ENCODE measurements around the gene ENOX1.

Gene ENOX1

GRCh38 chr13:43221611-43222010 lies 565.2 kb downstream of the ENOX1 start:
- no peak for DNase-seq (ENCODE audit: low read depth)
- TF ChIP-seq, protein P1, sequence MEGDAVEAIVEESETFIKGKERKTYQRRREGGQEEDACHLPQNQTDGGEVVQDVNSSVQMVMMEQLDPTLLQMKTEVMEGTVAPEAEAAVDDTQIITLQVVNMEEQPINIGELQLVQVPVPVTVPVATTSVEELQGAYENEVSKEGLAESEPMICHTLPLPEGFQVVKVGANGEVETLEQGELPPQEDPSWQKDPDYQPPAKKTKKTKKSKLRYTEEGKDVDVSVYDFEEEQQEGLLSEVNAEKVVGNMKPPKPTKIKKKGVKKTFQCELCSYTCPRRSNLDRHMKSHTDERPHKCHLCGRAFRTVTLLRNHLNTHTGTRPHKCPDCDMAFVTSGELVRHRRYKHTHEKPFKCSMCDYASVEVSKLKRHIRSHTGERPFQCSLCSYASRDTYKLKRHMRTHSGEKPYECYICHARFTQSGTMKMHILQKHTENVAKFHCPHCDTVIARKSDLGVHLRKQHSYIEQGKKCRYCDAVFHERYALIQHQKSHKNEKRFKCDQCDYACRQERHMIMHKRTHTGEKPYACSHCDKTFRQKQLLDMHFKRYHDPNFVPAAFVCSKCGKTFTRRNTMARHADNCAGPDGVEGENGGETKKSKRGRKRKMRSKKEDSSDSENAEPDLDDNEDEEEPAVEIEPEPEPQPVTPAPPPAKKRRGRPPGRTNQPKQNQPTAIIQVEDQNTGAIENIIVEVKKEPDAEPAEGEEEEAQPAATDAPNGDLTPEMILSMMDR (conservative IDR thresholded peaks at IDR 0.05; ENCODE audit: low read length), result no peak
- no peak overlapping the region for H3K4me3 ChIP-seq (ENCODE audit: low read length)

DNA sequence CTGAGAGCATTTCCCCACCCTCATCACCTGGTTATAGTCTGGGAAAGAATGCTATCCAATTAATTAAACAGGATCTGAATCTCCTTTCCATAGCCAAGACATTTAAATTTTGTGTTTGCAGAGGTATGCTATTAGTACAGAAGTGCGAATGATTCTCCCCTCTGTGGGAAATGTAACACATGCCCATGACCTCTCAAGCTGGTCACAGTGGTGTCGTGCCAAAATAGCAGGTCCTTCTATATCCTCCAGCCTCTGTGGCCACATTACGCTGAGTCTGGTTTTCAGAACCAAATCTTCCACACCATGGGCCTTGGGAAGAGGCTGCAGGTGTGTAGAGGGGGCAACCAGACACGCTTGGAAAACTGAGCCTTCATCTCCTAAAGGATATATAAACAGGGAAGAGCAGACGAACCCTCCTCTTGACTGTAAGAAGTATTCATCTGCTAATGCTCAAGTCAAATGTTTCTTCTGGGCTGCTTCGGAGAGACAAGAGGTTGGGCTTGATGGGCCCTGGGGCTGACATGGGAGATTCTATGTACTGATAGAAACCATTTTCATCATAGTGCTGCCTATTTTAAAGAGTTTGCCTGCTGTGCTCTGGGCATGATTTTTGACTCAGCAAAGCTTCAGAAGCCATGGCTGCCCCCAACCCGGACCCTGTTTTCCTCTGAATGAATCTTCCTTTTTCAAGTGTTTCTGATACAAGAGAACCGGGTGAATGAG lies 565.7 kb downstream of the ENOX1 start:
- H3K4me3 ChIP-seq (ENCODE audit: low read length), result no peak overlapping the region
- no peak for DNase-seq (ENCODE audit: low read depth)
- TF ChIP-seq, protein P1 (conservative IDR thresholded peaks at IDR 0.05; ENCODE audit: low read length), result no peak

GRCh38 chr13:43214124-43214523 lies 572.6 kb downstream of the ENOX1 start:
- TF ChIP-seq, protein P1 (conservative IDR thresholded peaks at IDR 0.05; ENCODE audit: low read length), result no peak
- H3K4me3 ChIP-seq (ENCODE audit: low read length), result no peak overlapping the region
- DNase-seq (ENCODE audit: low read depth), result no peak

DNA sequence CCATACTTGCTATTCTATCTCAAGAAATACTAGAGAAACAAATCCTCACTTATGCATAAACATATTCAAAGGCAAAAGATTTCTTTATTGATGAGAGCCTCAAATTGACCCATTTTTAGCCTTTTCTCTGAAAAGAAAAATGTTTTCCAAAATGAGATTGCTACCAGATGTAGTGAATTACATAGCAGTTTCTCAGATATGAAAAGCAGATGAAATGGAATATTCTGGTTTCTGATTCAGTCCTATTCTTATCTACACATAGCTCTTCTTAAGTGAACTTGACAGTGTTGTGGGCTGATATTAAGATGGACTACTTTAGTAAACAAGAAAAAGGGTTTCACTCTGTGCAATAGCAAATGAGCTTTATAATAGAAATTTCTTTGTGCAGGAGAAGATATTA lies 579.9 kb downstream of the ENOX1 start:
- TF ChIP-seq, protein P1 (conservative IDR thresholded peaks at IDR 0.05; ENCODE audit: low read length), result no peak
- no peak overlapping the region for H3K4me3 ChIP-seq (ENCODE audit: low read length)
- peak; percentile 25 for DNase-seq (ENCODE audit: low read depth)

DNA sequence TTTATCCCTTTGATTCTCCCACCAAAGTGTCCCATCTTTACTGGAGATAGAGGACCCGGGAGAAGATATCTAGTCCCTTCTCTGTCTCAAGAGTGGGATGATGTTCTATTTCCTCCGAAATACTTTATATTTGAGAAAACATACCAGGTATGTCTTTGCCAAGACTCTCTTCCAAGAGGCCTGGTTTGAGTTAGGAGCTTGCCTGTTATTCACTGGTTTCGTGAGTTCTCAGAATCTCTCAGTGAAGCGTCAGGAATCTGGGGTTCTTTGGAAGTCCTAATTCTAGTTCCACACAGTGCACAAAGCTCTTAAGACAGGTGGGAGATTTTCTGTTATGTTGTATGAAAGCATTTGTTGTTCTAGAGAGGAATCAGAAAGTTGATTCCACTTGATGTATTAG lies 581.4 kb downstream of the ENOX1 start:
- peak; percentile 51 for DNase-seq (ENCODE audit: low read depth)
- no peak overlapping the region for H3K4me3 ChIP-seq (ENCODE audit: low read length)
- TF ChIP-seq, protein P1 (conservative IDR thresholded peaks at IDR 0.05; ENCODE audit: low read length), result no peak

- H3K4me3 ChIP-seq (ENCODE audit: low read length), result no peak overlapping the region
- TF ChIP-seq, protein P1 (conservative IDR thresholded peaks at IDR 0.05; ENCODE audit: low read length), result no peak
- DNase-seq (ENCODE audit: low read depth), result no peak
Observed at GRCh38 chr13:43204591-43204990, 582.2 kb downstream of the ENOX1 start.

DNA sequence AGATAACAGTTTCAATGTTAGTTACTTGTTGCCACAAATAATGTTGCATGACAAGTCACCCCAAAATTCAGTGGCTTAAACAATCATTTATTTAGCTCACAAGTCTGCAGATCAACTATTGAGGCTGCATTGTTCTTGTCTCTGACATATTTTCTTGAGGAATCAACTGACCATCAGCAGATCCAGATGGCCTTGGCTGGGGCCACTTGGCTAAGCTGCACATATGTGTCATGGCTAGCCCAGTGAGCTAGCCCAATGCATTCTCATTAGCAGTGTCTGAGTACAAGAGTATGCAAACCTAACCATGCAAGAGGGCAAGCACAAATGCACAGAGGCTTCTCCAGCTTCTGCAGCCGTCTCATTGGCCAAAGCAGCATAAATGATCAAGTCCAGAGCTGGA lies 583.0 kb downstream of the ENOX1 start:
- DNase-seq (ENCODE audit: low read depth), result peak; percentile 66
- H3K4me3 ChIP-seq (ENCODE audit: low read length), result no peak overlapping the region
- TF ChIP-seq, protein P1 (conservative IDR thresholded peaks at IDR 0.05; ENCODE audit: low read length), result no peak
